AG04449 (cell line): ENCODE measurements around the gene PCSK2.

Experiments used
- CTCF ChIA-PET: fragments of 350-600 bp; formaldehyde crosslinking; extraction: SDS; loops from one replicate; lab custom pipeline; 2021; ENCODE audit warnings: antibody characterized with exemption; lab: Yijun Ruan, JAX
- POLR2A ChIA-PET: fragments of 400-600, 350-600 bp; formaldehyde crosslinking; extraction: SDS; loops from one replicate; lab custom pipeline; 2020; ENCODE audit warnings: antibody characterized with exemption, inconsistent platforms; lab: Yijun Ruan, JAX
- DNase-seq: peaks from one replicate; pipeline ENCODE4 v3.0.0-alpha.2; 2010; ENCODE audit warnings: low read depth, low spot score
- H3K4me3 ChIP-seq: 2 replicates; pipeline ENCODE4 v1.5.1; 2011; ENCODE audit warnings: low read depth, mild to moderate bottlenecking, control low read depth, low read length
- CTCF ChIP-seq: IDR thresholded peaks from one replicate; pipeline ENCODE4 v1.5.1; 2011; ENCODE audit warnings: mild to moderate bottlenecking, moderate library complexity, low read length, control low read depth, inconsistent platforms; ENCODE audit not compliant: insufficient read depth; ENCODE audit errors: missing control alignments

PCSK2 gene

GRCh38 chr20:17530716-17531664, 304.1 kb downstream of the PCSK2 start, which contains the start of gene BFSP1:
Gene BFSP1 (minus strand): TSS chr20:17531379. CDS start chr20:17531329, 50 bp downstream.
- ChIA-PET POLR2A (interaction anchor here (0.6 to 1.2 kb wide), 3 partner anchors 39 to 93 kb away, joined by 3 to 4 read pairs (median 3); partner anchors contain the start of gene DSTN), CTCF (interaction anchor here (1.0 to 2.2 kb wide), 13 partner anchors 9 to 408 kb away, joined by 3 to 11 read pairs (median 4); no protein-coding TSS in a partner anchor)
- peak within 1 kb of the TSS; percentile 60 for H3K4me3 ChIP-seq
- no peak for DNase-seq
- no peak for TF ChIP-seq CTCF

GRCh38 chr20:17531665-17532025, 304.8 kb downstream of the PCSK2 start:
- no peak for TF ChIP-seq CTCF
- peak overlapping the region; percentile 60 for H3K4me3 ChIP-seq
- ChIA-PET POLR2A (interaction anchor here (0.9 to 1.2 kb wide), 2 partner anchors 38 to 63 kb away, joined by 3 to 4 read pairs; partner anchors contain the start of gene DSTN), CTCF (interaction anchor here (1.0 to 2.2 kb wide), 9 partner anchors 8 to 407 kb away, joined by 3 to 11 read pairs (median 4); no protein-coding TSS in a partner anchor)
- DNase-seq = no peak

- POLR2A ChIA-PET = no interaction called here
- H3K4me3 ChIP-seq = no peak overlapping the region
- CTCF ChIA-PET = interaction anchor here (0.7 to 2.6 kb wide), 5 partner anchors 10 to 83 kb away, joined by 3 to 11 read pairs (median 4); no protein-coding TSS in a partner anchor
- TF ChIP-seq CTCF = no peak
- no peak for DNase-seq
Measured at GRCh38 chr20:17533396-17533795, 306.6 kb downstream of the PCSK2 start.

- DNase-seq = no peak
- ChIA-PET POLR2A (no interaction called here), CTCF (interaction anchor here (0.8 to 3.6 kb wide), 9 partner anchors 9 to 82 kb away, joined by 3 to 23 read pairs (median 4); partner anchors contain the start of gene DSTN)
- no peak overlapping the region for H3K4me3 ChIP-seq
- no peak for TF ChIP-seq CTCF
Measured at GRCh38 chr20:17534077-17534476, 307.2 kb downstream of the PCSK2 start.
